ENCODE data around the gene ALPP.

GRCh38 chr2:232420073-232420454, 41.5 kb downstream of the ALPP start:
- no peak for TF ChIP-seq CTCF (conservative IDR thresholded peaks at IDR 0.05; ENCODE audit: low read length)
- TF ChIP-seq EZH2phosphoT487 (IDR thresholded peaks at IDR 0.05; ENCODE audit: borderline replicate concordance, low read depth, low read length), result no peak
